H1 (cell line): ENCODE data around the gene IGFBP1. TPM values are rescaled to one million over a fixed set of nuclear protein-coding genes. Genes with fewer than 3 reads are reported as not detected.

ENCODE experiments used
- BACH1 ChIP-seq: IDR thresholded peaks from 2 replicates; pipeline ENCODE4 v1.6.1; 2012; ENCODE audit warnings: low read length, improper control_type of control experiment
- BCL11A ChIP-seq, 2 experiments: IDR thresholded peaks; one replicate each; pipeline ENCODE4 v1.6.1; 2011; ENCODE audit warnings: low read depth in 2 of 2, low read length in 2 of 2, mild to moderate bottlenecking in 2 of 2
- JUND ChIP-seq: IDR thresholded peaks from 2 replicates; pipeline ENCODE4 v1.6.1; 2011; ENCODE audit warnings: mild to moderate bottlenecking, improper control_type of control experiment, low read length
- KDM1A ChIP-seq: fragments of 200-600, 300-600 bp; sonication (generic); IDR thresholded peaks from 2 replicates; pipeline ENCODE4 v1.7.1; 2016; ENCODE audit warnings: mild to moderate bottlenecking, low read length, borderline replicate concordance
- MAFK ChIP-seq: IDR thresholded peaks from 2 replicates; pipeline ENCODE4 v1.6.1; 2012; ENCODE audit warnings: low read depth, mild to moderate bottlenecking, improper control_type of control experiment, low read length
- POU5F1 ChIP-seq: IDR thresholded peaks from 2 replicates; pipeline ENCODE4 v1.6.1; 2011; ENCODE audit warnings: low read depth, mild to moderate bottlenecking, low read length, moderate library complexity
- SIX5 ChIP-seq: IDR thresholded peaks from 2 replicates; pipeline ENCODE4 v1.6.1; 2011; ENCODE audit warnings: mild to moderate bottlenecking, low read depth, low read length
- SP4 ChIP-seq: IDR thresholded peaks from 2 replicates; pipeline ENCODE4 v1.6.1; 2012; ENCODE audit warnings: low read length, inconsistent platforms
- SRF ChIP-seq: IDR thresholded peaks from 2 replicates; pipeline ENCODE4 v1.6.1; 2011; ENCODE audit warnings: mild to moderate bottlenecking, low read depth, low read length, moderate library complexity
- polyA plus RNA-seq, 7 experiments: library from polyadenylated mRNA; depleted of rRNA in 3 of 7; stranded (reverse) in 5 of 7; unstranded in 2 of 7; fragments of >200 nt in 5 of 7; fragments of 200-250 nt in 2 of 7; gene quantifications; 1 replicate in 5 of 7; 2 replicates in 1 of 7; 4 replicates in 1 of 7; pipeline versions ENCODE4 v1.2.1 to v1.2.3, GENCODE V29; 2011 to 2013; ENCODE audit warnings: missing spikeins in 2 of 7, mixed read lengths in 2 of 7
- total RNA-seq: library from RNA; stranded (reverse); fragmentation: NEBNext Ultra II Directional; extraction: Animal tissue kit (Norgen Biotek cat#: 25700); gene quantifications from 2 replicates; pipeline ENCODE4 v1.2.1, GENCODE V29; 2021
- TF ChIP-seq, protein P1 (sequence below): fragments of 300-600 bp; sonication (generic); IDR thresholded peaks from 2 replicates; pipeline ENCODE4 v1.7.1; 2012; ENCODE audit warnings: low read length, moderate library complexity, mild to moderate bottlenecking, inconsistent platforms; ENCODE audit not compliant: insufficient replicate concordance
- TF ChIP-seq, protein P2 (sequence below): IDR thresholded peaks from 2 replicates; pipeline ENCODE4 v1.6.1; 2012; ENCODE audit warnings: inconsistent platforms

The IGFBP1 gene
- total and polyA plus RNA-seq, 2 of the 8 experiments (the other 6 are each of a cell fraction or from before 2014, with no cell fraction given) = not detected

DNA sequence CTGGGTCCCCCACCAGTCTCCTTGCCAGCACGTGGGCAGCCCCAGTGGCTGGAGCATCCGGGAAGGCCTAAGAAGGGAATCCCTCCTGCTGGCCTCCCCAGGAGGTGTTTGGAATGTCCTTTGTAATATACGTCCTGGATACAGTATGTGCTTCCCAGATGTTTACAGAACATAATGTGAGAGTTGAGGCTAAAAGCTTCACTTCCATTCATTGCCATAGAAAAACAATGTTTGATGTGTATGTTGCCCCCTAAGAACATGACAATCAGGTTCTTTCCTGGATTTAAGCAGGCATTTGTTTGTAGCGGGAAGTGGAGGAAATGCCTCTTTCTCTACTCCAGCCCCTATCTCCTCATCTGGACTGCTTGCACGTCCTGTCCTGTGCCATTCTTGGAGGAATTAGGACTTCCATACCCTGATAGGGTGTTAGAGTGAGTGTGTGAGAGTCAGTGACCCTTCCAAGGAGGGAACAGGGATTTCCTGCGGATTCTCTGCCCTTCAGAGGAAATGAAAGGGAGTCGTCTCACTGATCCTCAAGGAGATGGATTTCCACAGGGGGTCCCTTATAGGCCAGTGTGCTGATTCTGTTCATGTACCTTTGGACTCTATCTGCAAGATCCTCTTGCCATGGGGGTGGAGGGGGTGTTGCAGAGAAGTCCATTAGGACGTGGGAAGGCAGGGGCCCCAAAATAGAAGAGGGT lies 1.2 kb downstream of the IGFBP1 start (continued):
- TF ChIP-seq, protein P1, sequence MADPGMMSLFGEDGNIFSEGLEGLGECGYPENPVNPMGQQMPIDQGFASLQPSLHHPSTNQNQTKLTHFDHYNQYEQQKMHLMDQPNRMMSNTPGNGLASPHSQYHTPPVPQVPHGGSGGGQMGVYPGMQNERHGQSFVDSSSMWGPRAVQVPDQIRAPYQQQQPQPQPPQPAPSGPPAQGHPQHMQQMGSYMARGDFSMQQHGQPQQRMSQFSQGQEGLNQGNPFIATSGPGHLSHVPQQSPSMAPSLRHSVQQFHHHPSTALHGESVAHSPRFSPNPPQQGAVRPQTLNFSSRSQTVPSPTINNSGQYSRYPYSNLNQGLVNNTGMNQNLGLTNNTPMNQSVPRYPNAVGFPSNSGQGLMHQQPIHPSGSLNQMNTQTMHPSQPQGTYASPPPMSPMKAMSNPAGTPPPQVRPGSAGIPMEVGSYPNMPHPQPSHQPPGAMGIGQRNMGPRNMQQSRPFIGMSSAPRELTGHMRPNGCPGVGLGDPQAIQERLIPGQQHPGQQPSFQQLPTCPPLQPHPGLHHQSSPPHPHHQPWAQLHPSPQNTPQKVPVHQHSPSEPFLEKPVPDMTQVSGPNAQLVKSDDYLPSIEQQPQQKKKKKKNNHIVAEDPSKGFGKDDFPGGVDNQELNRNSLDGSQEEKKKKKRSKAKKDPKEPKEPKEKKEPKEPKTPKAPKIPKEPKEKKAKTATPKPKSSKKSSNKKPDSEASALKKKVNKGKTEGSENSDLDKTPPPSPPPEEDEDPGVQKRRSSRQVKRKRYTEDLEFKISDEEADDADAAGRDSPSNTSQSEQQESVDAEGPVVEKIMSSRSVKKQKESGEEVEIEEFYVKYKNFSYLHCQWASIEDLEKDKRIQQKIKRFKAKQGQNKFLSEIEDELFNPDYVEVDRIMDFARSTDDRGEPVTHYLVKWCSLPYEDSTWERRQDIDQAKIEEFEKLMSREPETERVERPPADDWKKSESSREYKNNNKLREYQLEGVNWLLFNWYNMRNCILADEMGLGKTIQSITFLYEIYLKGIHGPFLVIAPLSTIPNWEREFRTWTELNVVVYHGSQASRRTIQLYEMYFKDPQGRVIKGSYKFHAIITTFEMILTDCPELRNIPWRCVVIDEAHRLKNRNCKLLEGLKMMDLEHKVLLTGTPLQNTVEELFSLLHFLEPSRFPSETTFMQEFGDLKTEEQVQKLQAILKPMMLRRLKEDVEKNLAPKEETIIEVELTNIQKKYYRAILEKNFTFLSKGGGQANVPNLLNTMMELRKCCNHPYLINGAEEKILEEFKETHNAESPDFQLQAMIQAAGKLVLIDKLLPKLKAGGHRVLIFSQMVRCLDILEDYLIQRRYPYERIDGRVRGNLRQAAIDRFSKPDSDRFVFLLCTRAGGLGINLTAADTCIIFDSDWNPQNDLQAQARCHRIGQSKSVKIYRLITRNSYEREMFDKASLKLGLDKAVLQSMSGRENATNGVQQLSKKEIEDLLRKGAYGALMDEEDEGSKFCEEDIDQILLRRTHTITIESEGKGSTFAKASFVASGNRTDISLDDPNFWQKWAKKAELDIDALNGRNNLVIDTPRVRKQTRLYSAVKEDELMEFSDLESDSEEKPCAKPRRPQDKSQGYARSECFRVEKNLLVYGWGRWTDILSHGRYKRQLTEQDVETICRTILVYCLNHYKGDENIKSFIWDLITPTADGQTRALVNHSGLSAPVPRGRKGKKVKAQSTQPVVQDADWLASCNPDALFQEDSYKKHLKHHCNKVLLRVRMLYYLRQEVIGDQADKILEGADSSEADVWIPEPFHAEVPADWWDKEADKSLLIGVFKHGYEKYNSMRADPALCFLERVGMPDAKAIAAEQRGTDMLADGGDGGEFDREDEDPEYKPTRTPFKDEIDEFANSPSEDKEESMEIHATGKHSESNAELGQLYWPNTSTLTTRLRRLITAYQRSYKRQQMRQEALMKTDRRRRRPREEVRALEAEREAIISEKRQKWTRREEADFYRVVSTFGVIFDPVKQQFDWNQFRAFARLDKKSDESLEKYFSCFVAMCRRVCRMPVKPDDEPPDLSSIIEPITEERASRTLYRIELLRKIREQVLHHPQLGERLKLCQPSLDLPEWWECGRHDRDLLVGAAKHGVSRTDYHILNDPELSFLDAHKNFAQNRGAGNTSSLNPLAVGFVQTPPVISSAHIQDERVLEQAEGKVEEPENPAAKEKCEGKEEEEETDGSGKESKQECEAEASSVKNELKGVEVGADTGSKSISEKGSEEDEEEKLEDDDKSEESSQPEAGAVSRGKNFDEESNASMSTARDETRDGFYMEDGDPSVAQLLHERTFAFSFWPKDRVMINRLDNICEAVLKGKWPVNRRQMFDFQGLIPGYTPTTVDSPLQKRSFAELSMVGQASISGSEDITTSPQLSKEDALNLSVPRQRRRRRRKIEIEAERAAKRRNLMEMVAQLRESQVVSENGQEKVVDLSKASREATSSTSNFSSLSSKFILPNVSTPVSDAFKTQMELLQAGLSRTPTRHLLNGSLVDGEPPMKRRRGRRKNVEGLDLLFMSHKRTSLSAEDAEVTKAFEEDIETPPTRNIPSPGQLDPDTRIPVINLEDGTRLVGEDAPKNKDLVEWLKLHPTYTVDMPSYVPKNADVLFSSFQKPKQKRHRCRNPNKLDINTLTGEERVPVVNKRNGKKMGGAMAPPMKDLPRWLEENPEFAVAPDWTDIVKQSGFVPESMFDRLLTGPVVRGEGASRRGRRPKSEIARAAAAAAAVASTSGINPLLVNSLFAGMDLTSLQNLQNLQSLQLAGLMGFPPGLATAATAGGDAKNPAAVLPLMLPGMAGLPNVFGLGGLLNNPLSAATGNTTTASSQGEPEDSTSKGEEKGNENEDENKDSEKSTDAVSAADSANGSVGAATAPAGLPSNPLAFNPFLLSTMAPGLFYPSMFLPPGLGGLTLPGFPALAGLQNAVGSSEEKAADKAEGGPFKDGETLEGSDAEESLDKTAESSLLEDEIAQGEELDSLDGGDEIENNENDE = no peak
- no peak for TF ChIP-seq BACH1
- TF ChIP-seq POU5F1 = no peak
- TF ChIP-seq SRF = no peak
- no peak for TF ChIP-seq SIX5
- TF ChIP-seq KDM1A = no peak
- TF ChIP-seq MAFK = no peak
- no peak for TF ChIP-seq BCL11A (IDR thresholded peaks at IDR 0.05; ENCODE audit: low read depth in 2 of 2, low read length in 2 of 2)
- TF ChIP-seq SP4 = no peak
- TF ChIP-seq, protein P2, sequence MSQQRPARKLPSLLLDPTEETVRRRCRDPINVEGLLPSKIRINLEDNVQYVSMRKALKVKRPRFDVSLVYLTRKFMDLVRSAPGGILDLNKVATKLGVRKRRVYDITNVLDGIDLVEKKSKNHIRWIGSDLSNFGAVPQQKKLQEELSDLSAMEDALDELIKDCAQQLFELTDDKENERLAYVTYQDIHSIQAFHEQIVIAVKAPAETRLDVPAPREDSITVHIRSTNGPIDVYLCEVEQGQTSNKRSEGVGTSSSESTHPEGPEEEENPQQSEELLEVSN = 0 out of 2 replicates have a peak, but pooled peaks have one; percentile 9
- no peak for TF ChIP-seq JUND
